CD14-positive monocyte (primary cell): ENCODE results near the gene HSP90B1. TPM values are rescaled to one million over a fixed set of nuclear protein-coding genes. Genes with fewer than 3 reads are reported as not detected.

Experiments
- DNase-seq, 3 donors: peaks; one replicate each; pipeline ENCODE4 v3.0.0-alpha.2; 2011 to 2022
- H2AFZ ChIP-seq: 2 replicates; pipeline ENCODE4 v1.6.0; 2012; ENCODE audit warnings: mild to moderate bottlenecking, low read depth, low read length, inconsistent platforms; ENCODE audit not compliant: insufficient read depth, poor library complexity, severe bottlenecking
- H3K27ac ChIP-seq, 2 donors: 1 replicate in 1 of 2; 2 replicates in 1 of 2; pipeline ENCODE4 v1.5.1; 2012 to 2013; ENCODE audit warnings: low read length in 2 of 2, control low read depth in 1 of 2, inconsistent platforms in 1 of 2, low read depth in 1 of 2, mild to moderate bottlenecking in 1 of 2
- H3K27me3 ChIP-seq, 2 donors: one replicate each; pipeline versions ENCODE4 v1.6.0 to v1.6.1; 2011 to 2013; ENCODE audit warnings: low read length in 2 of 2; ENCODE audit not compliant: control insufficient read depth in 2 of 2, insufficient read depth in 2 of 2
- H3K36me3 ChIP-seq, 2 donors: replicated peaks in 1 of 2; 1 replicate in 1 of 2; 2 replicates in 1 of 2; pipeline versions ENCODE4 v1.5.1 to v1.6.1; 2012 to 2013; ENCODE audit warnings: low read length in 2 of 2, control low read depth in 1 of 2, inconsistent platforms in 1 of 2, mild to moderate bottlenecking in 1 of 2; ENCODE audit not compliant: insufficient read depth in 2 of 2, control insufficient read depth in 1 of 2
- H3K4me1 ChIP-seq, 2 donors: 1 replicate in 1 of 2; 2 replicates in 1 of 2; pipeline versions ENCODE4 v1.5.1 to v1.6.1; 2012 to 2013; ENCODE audit warnings: low read length in 2 of 2, control low read depth in 1 of 2, inconsistent platforms in 1 of 2, mild to moderate bottlenecking in 1 of 2, moderate library complexity in 1 of 2; ENCODE audit not compliant: insufficient read depth in 2 of 2, control insufficient read depth in 1 of 2
- H3K4me2 ChIP-seq: replicated peaks from 2 replicates; pipeline ENCODE3; 2012; ENCODE audit warnings: low read length, moderate library complexity, mild to moderate bottlenecking; ENCODE audit not compliant: poor library complexity, severe bottlenecking; ENCODE audit errors: extremely low read depth
- H3K4me3 ChIP-seq, 3 experiments: fragments of 200-600 bp in 1 of 3; sonication (generic) in 1 of 3; replicated peaks in 1 of 3; 1 replicate in 2 of 3; 2 replicates in 1 of 3; pipeline ENCODE4 v1.5.1; 2011 to 2013; ENCODE audit warnings: low read length in 3 of 3, mild to moderate bottlenecking in 3 of 3, control low read depth in 2 of 3, low read depth in 2 of 3, inconsistent platforms in 1 of 3, moderate library complexity in 1 of 3
- H3K79me2 ChIP-seq: 2 replicates; pipeline ENCODE4 v1.6.0; 2012; ENCODE audit warnings: mild to moderate bottlenecking, control low read depth, inconsistent platforms, low read length, moderate library complexity; ENCODE audit not compliant: insufficient read depth
- H3K9ac ChIP-seq: 2 replicates; pipeline ENCODE4 v1.6.0; 2017; ENCODE audit warnings: low read length, mild to moderate bottlenecking; ENCODE audit not compliant: insufficient read depth, poor library complexity, severe bottlenecking
- H3K9me3 ChIP-seq, 2 donors: replicated peaks in 1 of 2; 1 replicate in 1 of 2; 2 replicates in 1 of 2; pipeline versions ENCODE4 v1.5.1 to v1.6.1; 2012 to 2013; ENCODE audit warnings: low read length in 2 of 2, control low read depth in 1 of 2; ENCODE audit not compliant: control insufficient read depth in 1 of 2, insufficient read depth in 1 of 2
- H4K20me1 ChIP-seq: 2 replicates; pipeline ENCODE4 v1.6.0; 2012; ENCODE audit warnings: mild to moderate bottlenecking, low read length, control low read depth, moderate library complexity; ENCODE audit not compliant: insufficient read depth
- H3K27ac Mint-ChIP-seq, 7 donors: one replicate each; pipeline ENCODE4 v1.8.0; 2020; ENCODE audit warnings: mild to moderate bottlenecking in 7 of 7, mixed read lengths in 7 of 7, moderate library complexity in 6 of 7, inconsistent platforms in 2 of 7
- H3K27me3 Mint-ChIP-seq, 3 donors: one replicate each; pipeline ENCODE4 v1.8.0; 2021 to 2022; ENCODE audit warnings: low read depth in 3 of 3, mild to moderate bottlenecking in 3 of 3, mixed read lengths in 3 of 3, moderate library complexity in 3 of 3, inconsistent platforms in 1 of 3
- H3K36me3 Mint-ChIP-seq, 2 donors: one replicate each; pipeline ENCODE4 v1.8.0; 2020; ENCODE audit warnings: mixed read lengths in 2 of 2, inconsistent platforms in 1 of 2, mild to moderate bottlenecking in 1 of 2
- H3K4me1 Mint-ChIP-seq: one replicate; pipeline ENCODE4 v1.8.0; 2020; ENCODE audit warnings: mild to moderate bottlenecking, mixed read lengths
- H3K4me3 Mint-ChIP-seq, 2 donors: one replicate each; pipeline ENCODE4 v1.8.0; 2020; ENCODE audit warnings: mild to moderate bottlenecking in 2 of 2, mixed read lengths in 2 of 2, moderate library complexity in 1 of 2
- H3K9me3 Mint-ChIP-seq, 7 donors: one replicate each; pipeline ENCODE4 v1.8.0; 2020 to 2022; ENCODE audit warnings: mixed read lengths in 7 of 7, mild to moderate bottlenecking in 6 of 7, moderate library complexity in 6 of 7, inconsistent platforms in 2 of 7
- CTCF ChIP-seq: fragments of 200-600 bp; IDR thresholded peaks from one replicate; pipeline ENCODE4 v1.8.0; 2022; ENCODE audit warnings: antibody characterized with exemption, mild to moderate bottlenecking
- WGBS: methylation state at CpG from one replicate; pipeline ENCODE4 v1.1.5; 2013; ENCODE audit warnings: missing lambda C conversion rate; ENCODE audit not compliant: insufficient coverage; 5-methylcytosine and 5-hydroxymethylcytosine counted together
- intact Hi-C, 2 donors: fragments of 100-400 bp; cut with micrococcal nuclease; formaldehyde crosslinking; loops; one replicate each; pipeline versions ENCODE4 v1.15.0 to v1.15.1; 2023
- polyA plus RNA-seq, 3 donors: library from polyadenylated mRNA; depleted of rRNA in 1 of 3; unstranded in 2 of 3; stranded (reverse) in 1 of 3; fragments of 300-500 nt in 2 of 3; fragments of >200 nt in 1 of 3; fragmentation: Illumina TruSeq in 2 of 3; gene quantifications; 1 replicate in 2 of 3; 2 replicates in 1 of 3; pipeline ENCODE4 v1.2.3, GENCODE V29; 2012 to 2021

The HSP90B1 gene
- polyA plus RNA-seq, 3 donors, result 97.9 to 177 (median 108) TPM

- H3K27ac ChIP-seq, result no peak overlapping the region
- Mint-ChIP-seq H3K4me1 (no peaks in the 10 kb centered on the region), H3K27me3 (peaks cover 0 to 15% (median 8%) of the 10 kb centered on the region in 3 donors), H3K27ac (no peak overlapping the region), H3K4me3 (no peak overlapping the region), H3K36me3 (no peaks in the 10 kb centered on the region), H3K9me3 (no peaks in the 10 kb centered on the region)
- H3K4me3 ChIP-seq, result no peak overlapping the region
- no peaks in the 10 kb centered on the region for H4K20me1 ChIP-seq
- no peaks in the 10 kb centered on the region for H3K4me1 ChIP-seq
- peaks cover 3% of the 10 kb centered on the region in 2 donors for H3K27me3 ChIP-seq
- H3K9me3 ChIP-seq, result no peaks in the 10 kb centered on the region
- no peak for TF ChIP-seq CTCF
- whole genome bisulfite sequencing, result 94% methylated on average over 12 of the region's 16 CpGs
- no peak overlapping the region for H3K9ac ChIP-seq
- H3K36me3 ChIP-seq, result no peaks in the 10 kb centered on the region
- H2AFZ ChIP-seq, result no peak overlapping the region
- DNase-seq, result no peak
- intact Hi-C loops, result no loop called here
- no peaks in the 10 kb centered on the region for H3K79me2 ChIP-seq
- no peak overlapping the region for H3K4me2 ChIP-seq
Observed at GRCh38 chr12:103997286-103997900, 67.2 kb downstream of the HSP90B1 start.

Other genes with a start within 250 kb of the HSP90B1 start
- 1 to 10 TPM in 1 of 3 donors, under 1 TPM in 2; 0.27 to 4.8 (median 0.93) TPM for gene NT5DC3, start 89.2 kb upstream of the HSP90B1 start, polyA plus RNA-seq
- 10 to 100 TPM; 12.6 to 22.4 (median 20.1) TPM for gene TDG, start 35.5 kb downstream of the HSP90B1 start, polyA plus RNA-seq
- not detected for gene GLT8D2, start 119.8 kb downstream of the HSP90B1 start, polyA plus RNA-seq
- 1 to 10 TPM; 3.3 to 8.7 (median 4.3) TPM for gene HCFC2, start 134.1 kb downstream of the HSP90B1 start, polyA plus RNA-seq
- 10 to 100 TPM; 11.6 to 14.6 (median 12.3) TPM for gene NFYB, start 207.8 kb downstream of the HSP90B1 start, polyA plus RNA-seq